ENCODE data around the gene BTBD17.

Gene BTBD17

DNA sequence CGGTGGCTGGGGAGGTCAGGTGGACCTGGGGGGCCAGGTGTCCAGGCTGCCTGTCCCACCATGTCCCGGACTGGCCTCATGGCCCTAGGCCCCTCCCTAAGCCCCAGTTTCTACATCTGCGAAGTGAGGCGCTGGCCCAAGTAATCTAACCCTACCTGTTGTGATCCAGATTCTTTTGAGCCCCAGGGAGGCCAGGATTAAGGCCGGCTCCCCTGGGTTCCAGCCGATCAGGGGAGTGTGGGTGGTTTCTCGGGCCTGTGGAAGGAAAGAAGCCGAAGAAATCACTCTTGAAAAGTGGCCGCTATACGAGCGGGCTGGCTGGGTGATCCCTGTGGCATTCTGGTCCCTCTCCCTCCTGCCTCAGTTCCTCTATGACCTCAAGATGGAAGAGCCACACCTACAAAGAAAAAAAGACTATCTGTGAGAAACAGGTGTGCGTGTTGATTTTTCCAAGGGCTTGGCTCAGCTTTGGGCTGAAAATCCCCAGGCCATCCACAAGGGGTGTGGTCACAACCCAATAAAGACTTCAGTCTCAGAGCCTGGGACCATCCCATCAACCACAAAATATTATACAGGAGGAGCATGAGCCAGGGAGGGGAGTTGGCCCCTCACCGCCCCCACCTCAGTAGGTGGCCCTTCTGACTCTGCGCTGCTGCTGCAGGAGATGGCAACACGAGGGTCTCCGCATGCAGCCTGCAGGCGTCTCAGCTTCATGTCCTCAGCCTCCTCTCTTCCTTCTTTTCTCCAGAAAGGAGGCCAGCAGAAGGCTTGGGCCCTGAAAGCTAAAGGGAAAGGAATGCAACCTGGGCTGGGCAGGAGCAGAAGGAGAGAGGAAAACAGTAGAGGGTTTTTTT is 25.9 kb upstream of the BTBD17 start:
- no peak for DNase-seq (ENCODE audit: low read depth, low spot score)

DNA sequence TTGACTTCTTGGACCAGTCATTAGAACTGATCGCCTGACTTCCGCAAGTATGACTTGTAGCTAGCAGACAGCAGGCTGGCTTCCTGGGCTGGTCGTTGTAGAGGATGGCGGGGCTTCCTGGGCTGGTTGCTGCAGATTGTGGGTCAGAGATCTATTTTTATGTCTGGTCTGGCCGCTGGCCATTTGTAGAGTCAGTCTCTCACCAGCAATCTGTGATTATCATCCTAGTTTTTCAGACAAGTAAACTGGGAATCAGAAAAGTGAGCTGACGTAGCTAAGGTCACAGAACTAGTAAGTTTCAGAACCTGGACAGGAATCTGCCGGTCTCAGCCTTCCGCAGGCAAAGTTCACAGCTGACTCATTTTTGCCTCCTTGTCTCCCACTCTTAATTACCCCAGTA is 24.7 kb upstream of the BTBD17 start:
- no peak for DNase-seq (ENCODE audit: low read depth, low spot score)

DNA sequence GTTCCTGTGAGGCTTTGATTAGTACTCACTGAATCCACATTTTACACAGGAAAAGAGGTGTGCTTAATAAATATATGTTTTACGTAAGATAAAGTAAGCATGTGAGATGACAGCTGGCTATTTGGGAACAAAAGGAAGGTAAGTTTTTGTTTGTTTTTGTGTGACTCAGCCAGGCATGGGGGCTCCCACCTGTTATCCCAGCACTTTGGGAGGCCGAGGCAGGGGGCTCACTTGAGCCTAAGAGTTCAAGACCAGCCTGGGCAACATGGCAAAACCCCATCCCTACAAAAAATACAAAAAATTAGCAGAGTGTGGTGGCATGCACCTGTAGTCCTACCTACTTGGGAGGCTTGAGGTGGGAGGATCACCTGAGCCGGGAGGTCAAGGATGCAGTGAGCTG is 23.5 kb upstream of the BTBD17 start:
- DNase-seq (ENCODE audit: low read depth, low spot score) = no peak

DNA sequence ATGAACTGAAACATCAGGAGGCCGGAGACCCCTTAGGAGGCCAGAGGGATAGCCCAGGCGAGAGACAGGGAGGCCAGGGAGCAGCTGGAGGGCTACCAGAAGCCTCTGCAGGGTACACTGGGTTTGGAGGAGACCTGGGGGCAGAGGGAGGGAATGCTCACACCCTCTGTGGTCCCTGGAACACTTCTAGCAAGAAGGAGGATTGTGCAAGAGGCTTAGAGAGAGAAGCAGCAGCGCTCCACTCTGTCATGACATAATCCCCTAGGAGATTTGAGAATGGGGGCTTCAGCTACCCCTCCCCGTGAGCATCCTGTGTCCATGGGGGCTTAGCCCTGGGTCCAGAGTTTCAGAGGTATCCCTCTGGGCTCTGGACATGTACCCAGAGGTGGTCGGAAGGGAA is 21.5 kb upstream of the BTBD17 start:
- DNase-seq (ENCODE audit: low read depth, low spot score) = no peak

DNA sequence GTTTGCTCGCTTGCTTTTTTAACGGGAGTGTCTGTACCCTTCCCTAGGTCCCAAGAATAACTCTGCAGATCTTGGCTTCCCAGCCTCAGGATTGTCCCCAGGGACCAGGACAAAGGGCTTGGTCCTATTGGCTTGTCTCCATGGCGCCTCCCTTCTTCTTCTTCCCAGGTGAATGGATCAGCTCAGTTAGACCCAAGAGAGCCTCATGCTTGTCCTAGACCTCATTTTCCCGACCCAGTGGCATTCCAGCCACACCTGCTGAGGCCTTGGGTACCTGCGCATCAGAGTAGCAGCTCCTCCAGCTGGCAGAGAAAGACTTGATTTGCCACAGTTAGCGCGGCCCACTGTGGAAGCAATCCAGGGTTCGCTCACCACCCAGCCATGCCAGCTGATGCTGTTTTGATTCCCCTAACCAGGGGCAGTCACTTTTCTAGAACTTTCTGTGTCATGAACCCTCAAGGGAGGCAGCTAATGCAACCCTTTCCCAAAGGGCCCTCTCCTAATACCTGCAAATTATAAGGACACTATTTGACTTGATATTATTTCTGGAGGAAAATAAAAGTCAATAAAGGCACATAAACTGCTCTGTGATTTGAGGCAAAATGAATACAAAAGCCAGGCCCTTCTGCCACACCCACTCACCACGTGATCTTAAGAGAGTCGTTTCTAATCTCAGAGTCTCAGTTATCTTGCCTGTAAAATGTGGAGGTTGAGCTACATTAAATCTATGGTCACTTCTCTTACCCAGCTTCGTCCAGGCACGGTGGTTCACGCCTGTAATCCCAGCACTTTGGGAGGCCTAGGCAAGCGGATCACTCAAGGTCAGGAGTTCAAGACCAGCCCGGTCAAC is 19.5 kb upstream of the BTBD17 start:
- DNase-seq (ENCODE audit: low read depth, low spot score) = no peak

DNA sequence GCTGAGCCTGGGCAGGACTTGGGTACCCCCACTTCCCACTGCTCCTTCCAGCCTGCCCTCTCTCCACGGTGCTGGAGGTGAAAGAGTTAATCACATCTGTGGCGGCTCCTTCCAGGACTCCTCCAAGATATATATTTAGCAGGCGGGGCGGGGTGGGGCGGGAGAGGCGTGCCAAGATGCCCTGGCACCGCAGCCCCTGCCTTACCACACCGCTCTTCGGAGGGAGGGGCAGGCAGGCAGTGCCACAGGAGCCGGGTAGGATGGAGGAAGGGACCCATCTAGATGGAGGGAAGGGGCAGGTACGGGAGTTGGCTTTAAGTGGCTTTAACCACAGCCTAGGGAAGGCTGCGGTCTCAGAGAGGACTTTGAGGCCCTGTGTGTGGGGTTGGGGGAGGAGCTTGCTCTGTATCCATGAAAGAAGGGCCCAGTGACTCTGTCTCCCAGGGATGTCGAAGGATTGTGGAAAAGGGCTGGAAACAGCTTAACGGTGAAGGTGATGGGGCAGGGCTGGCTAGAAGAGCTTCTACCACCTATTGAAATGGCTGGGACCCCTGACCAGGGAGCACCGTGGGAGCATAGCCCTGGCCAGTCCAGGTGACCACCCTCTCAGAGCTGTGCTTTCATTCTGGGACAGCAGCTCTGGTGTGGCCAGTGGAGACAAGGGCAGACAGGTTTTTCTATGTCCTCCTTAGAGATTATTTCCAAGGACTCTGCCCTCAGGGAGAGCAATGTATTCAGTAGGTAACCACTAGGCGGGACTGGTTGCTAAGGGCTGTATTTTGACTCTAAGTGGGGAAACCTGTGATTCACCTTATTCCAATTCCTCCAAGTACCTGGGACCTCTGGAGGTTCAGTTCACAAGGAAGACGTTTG is 18.7 kb upstream of the BTBD17 start:
- peak; percentile 72 for DNase-seq (ENCODE audit: low read depth, low spot score)

DNA sequence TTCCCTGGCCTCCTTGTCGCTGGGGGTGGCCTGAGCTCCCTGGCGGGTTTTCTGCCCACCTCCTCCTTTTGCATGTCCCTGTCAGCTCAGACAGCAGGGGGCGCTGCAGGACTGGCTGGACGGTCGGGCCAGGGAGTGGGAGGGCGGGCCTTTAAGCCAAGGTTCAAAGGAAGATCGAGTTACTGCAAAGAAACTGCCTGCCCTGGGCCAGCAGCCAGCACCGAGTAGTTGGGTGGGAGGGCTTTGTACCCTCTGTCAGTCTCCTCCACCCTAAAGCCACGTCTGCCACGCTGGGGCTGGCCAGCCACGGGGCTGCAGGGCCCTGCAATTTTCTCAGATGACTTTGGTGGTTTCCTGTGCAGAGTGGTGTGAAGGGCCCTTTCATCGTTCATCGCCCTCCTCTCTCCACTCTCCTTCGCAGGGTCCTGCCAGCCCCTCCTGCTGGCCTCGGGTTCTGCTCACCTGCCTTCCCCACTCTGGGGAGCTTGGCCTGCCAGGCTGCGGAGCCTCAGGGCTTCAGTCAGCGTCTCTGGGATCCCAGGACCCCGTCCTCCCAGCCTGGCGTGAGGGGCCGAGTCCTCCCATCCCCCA is 17.9 kb upstream of the BTBD17 start:
- DNase-seq (ENCODE audit: low read depth, low spot score) = peak; percentile 94

DNA sequence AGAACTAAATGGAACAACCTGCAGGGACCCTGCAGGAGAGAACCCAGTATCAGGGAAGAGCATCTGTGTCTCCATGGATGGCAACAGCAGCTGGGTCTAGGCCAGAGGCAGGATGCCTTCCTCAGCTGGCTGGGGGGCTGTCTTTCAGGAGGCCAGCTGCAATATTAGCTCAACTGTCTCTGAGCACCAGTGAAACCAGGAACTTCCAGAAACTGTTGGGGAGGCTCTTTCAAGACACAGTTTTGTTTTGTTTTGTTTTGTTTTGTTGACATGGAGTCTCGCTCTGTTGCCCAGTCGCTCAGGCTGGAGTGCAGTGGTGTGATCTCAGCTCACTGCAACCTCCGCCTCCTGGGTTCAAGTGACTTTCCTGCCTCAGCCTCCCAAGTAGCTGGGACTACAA is 13.2 kb upstream of the BTBD17 start:
- no peak for DNase-seq (ENCODE audit: low read depth, low spot score)

DNA sequence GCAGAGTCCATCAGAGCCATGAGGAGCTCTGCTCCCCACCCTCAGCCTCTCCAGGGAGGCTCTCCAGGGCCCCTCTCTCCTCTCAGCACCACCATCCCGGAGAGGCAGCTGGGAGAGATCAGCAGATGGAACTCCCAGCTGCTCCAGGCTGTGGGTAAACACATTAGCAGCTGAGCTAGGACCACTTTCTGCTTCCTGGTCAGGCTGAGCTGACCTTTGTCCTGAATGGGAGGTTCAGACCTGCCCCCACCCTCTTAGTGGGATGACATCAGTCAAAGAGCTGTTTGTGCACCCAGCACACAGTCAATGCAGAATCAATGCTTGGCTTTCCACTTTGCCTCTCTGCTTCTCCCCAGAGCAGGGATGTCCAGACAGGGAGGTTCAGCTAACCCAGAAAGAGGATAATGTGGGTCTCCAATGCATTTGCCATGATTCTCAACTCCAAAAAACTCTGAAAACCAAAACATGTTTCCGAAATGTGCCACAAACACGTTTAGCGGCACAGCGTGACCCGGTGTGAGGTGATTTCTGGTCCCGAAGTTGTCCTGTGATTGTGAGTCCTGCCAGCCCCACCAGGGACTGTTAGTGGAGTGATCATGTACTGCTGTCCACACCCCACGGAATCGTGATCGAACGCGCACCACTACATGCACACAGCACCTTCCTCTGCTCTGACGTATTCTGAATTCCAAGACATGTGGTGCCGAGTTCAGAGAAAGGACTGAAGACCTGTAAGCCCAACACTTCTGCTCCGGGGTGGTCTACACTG is 12.4 kb upstream of the BTBD17 start:
- no peak for DNase-seq (ENCODE audit: low read depth, low spot score)

DNA sequence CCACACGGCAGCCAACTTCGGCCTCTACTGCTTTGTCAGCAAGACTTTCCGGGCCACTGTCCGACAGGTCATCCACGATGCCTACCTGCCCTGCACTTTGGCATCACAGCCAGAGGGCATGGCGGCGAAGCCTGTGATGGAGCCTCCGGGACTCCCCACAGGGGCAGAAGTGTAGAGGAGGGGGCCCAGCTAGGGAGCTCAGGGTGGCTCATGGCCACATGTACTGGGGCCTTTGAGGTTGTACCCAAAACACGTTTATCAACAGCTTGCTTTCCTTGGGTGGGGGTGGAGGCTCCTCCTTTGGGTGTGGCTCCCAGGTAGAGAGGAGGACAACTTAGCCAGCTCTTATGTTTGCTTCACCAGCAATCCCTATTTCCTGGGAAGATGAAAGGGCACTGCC is 10.8 kb upstream of the BTBD17 start:
- DNase-seq (ENCODE audit: low read depth, low spot score) = no peak

DNA sequence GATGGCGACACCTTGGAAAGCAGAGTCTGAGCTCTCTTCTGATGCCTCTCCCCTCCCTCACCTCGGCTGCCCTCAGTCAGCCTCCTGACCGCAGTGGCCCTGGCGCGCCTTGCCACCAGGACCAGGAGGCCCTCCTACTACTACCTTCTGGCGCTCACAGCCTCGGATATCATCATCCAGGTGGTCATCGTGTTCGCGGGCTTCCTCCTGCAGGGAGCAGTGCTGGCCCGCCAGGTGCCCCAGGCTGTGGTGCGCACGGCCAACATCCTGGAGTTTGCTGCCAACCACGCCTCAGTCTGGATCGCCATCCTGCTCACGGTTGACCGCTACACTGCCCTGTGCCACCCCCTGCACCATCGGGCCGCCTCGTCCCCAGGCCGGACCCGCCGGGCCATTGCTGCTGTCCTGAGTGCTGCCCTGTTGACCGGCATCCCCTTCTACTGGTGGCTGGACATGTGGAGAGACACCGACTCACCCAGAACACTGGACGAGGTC is 10.0 kb upstream of the BTBD17 start:
- no peak for DNase-seq (ENCODE audit: low read depth, low spot score)

DNA sequence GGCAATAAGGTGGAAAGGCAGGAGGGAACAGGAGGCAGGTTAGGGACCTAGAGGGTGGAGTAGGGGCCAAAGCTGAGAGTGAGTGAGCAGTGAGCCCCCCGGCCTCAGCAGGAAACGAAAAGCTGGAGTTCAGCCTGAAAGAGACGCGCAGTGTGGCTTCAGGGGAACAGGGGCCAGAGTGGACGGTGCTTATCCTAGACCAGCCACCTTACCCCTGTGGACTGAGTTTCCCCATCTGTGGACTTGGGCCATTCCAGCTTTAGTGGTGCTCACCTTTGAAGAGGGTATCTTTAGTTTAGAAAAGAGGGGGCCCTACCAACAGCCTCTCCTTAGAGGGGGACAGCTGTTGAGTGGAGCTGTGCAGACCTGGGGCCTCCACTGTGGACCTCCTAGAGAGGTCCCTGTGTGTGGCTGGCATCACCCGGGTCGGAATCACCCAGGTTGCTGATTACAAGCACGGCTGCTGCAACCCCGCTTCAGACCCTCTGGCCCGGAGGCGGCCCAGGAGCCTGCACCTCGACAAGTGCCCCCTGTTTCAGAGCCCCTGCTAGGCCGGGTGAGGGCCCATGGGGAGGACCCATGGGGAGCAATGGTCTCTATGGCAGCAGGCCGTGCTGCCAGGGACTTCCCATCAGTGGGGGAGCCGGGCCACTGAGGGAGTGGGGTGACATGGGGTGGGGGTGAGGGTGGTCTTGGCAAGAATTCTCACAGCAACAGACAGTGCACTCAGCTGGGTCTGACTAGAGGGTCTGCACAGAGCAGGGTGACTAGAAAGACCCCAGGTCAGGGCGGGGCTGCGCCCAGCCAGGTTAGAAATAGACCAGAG is 8.2 kb upstream of the BTBD17 start:
- DNase-seq (ENCODE audit: low read depth, low spot score) = no peak

DNA sequence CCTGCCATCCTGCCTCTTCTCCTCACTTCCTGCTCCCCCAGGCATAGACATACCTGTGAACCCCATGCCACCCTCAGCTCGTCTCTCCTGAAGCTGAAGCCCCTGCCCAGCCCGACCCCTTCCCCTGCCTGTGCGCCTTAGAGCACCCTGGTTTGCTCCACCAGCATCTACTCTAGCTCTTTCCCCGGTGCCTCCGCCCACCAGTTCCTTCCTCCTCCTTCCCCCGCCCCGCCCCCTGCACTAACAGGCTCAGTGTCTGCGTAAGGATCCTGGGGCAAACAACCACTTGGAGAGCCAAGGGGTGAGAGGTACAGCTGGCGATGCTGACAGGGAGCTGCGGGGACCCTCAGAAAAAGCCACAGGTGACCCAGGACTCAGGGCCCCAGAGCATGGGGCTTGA is 7.6 kb upstream of the BTBD17 start:
- no peak for DNase-seq (ENCODE audit: low read depth, low spot score)

DNA sequence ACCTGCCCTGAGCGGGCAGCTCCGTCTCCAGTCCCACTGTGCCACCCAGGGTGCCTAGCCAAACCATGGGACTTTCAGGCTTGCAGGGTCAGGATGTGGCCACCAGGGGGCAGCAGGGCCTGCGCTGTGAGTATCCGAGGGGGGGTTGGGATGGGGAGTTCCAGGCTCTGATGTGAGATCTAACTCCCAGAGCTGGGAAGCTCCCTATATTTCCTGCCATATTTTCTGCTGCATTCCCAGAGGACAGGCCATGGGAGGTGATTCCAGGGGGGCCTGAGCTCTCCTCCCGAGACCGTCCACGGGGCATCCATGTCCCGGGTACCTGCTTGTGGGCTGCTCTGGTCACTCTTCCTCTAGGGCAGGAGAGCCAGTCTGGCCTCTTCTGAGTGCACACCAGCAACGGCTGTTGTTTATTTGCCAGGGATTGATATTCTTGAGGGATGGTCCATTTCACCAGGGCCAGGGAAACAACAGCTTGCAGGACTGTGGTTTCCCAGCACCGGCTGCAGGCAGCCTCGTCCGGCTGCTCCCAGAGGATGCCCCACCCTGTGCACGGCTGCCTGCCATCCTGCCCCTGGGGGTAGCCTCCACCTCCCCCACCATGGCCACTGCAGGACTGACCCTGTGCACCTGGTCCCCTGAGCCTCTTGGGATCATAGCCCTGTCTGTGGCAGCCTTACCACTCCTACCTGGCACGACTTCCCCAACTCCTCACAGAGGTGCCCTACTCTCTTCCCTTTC is 6.8 kb upstream of the BTBD17 start:
- DNase-seq (ENCODE audit: low read depth, low spot score) = peak; percentile 76

DNA sequence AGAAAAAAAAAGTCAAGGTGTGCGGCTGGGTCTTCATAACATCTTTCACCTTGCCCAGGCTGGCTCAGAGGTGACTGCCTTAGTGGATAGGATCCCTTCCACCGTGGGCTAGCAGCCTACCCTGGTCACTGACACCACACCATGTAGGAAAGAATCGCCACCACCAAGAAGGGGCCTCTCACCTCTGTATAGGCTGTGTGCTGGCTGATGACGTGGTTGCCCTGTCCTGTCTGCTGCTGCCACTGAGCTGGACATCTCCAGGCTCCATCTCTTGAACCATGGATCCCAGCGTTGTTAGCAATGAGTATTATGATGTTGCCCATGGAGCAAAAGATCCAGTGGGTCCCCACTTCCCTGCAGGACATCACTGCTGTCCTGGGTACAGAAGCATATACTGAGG is 5.5 kb upstream of the BTBD17 start, which contains the start of gene GPR142:
Gene GPR142, plus strand, starts transcription at position 301 of the 400 bp plus-strand sequence. CDS start 2,035 bp downstream, outside the sequence.
- DNase-seq (ENCODE audit: low read depth, low spot score) = no peak

DNA sequence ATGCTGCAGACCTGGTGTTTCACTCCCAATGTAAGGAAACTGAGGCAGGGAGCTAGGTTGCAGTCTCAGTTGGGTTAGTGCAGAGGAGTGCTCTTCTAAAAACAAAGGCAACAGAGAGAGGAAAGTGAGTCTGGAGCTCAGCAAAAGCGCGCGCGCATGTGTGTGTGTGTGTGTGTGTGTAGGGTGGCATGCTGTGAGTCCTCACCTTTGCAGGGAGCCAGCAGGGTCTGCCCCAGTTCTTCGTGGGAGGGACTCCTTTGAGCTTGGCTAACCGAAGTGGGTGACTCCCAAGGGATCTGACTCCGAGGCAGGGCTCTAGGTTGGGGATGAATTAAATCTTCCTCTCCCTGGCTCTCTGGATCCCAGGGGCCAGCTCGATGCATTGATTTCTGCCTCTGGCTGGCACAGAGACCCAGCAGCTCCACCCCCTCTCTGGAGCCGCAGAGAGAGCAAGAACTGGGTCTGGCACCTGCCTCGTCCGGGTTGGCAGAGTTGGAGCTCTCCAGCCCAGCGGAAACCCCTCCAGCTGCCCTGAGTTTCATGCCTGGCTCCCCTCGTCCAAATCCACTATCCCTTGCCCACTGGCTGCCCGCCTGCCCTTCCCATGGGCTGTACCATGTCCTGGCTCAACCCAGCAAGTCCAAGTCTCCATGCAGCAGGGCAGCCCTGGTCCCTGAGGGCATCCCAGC is 1.3 kb upstream of the BTBD17 start:
- DNase-seq (ENCODE audit: low read depth, low spot score) = no peak

DNA sequence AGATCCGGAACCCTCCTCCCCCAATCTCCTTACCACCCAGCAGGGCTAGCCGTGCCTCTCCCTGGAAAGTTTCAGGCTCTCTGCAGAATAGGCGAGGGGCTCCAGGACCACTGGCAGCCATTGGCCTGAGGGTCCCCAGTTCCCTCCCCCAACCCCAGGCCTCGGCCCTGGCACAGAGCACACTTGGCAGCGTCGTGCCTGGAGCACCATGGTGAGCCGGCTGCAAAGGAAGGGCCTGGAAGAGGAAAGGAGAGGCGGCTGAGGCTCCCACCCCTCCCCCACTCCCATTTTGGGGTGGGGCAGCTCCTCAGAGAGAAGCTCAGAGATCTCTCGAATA is 369 bp upstream of the BTBD17 start:
- no peak for DNase-seq (ENCODE audit: low read depth, low spot score)

DNA sequence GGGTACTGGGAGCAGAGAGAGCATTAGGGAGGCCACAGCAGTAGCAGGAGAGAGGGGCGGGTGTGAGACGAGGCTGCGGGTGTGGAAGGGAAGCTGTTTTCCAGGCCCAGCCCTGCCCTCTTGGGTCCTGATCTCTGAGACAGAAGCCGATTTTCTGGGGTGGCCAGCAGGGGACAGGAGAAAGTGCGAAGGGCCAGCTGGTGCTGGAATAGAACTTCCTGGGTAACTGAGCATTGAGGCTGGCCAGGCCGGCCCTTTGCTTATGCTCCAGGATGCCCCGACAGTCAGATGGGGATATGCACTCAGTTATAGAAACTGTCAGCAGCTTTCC is 804 bp downstream of the BTBD17 start:
- no peak for DNase-seq (ENCODE audit: low read depth, low spot score)

DNA sequence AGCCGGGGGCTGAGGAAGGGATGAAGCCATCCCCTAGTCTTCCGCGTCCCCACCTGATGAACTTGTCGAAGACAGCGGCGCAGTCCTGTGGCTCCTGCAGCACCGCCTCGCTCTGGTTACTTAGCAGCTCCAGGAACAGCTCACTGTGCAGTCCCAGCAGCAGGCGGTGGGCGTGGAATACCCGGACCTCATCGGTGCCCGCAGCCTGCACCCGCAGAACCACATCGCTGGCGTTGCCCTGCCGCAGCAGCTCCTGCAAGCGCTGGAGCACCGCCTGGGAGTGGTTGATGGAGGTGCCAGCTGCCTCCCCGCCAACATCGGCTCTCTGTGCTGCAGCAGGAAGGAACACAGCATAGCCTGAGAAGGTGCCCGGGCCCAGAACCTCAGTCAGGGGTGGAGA is 1.8 kb downstream of the BTBD17 start:
- DNase-seq (ENCODE audit: low read depth, low spot score) = no peak

Data from ELF-1 (cell line).